Measurements from ENCODE around the gene DYRK4.

DYRK4 gene

GRCh38 chr12:4555804-4556203 is 6.2 kb upstream of the DYRK4 start:
- DNase-seq = no peak
- Histone ChIP-seq H3K9me3 (ENCODE audit: insufficient read depth, low read length, severe bottlenecking) (no peaks in the 10 kb centered on the region), H4K20me1 (ENCODE audit: insufficient read depth, low read length) (peaks cover 5% of the 10 kb centered on the region; the same call in 1 of the 2 replicates), H3K27ac (ENCODE audit: low read length) (no peak overlapping the region), H3K36me3 (ENCODE audit: insufficient read depth, low read length) (peaks cover 93% of the 10 kb centered on the region), H3K4me3 (ENCODE audit: low read depth in 1 of 2, low read length in 2 of 2) (no peak overlapping the region), H3K27me3 (ENCODE audit: insufficient read depth, low read length, poor library complexity) (no peaks in the 10 kb centered on the region), H3K79me2 (ENCODE audit: insufficient read depth, low read length) (peaks cover 4% of the 10 kb centered on the region; the same call in 1 of the 2 replicates), H3K9ac (ENCODE audit: low read depth, low read length) (no peak overlapping the region), H2AFZ (ENCODE audit: low read depth, low read length) (no peak overlapping the region), H3K4me1 (ENCODE audit: insufficient read depth, low read length) (no peaks in the 10 kb centered on the region), H3K4me2 (ENCODE audit: insufficient read depth, low read length) (no peak overlapping the region)
- ATAC-seq (ENCODE audit: insufficient read depth, low read depth) = no peak
- TF ChIP-seq CTCF (IDR thresholded peaks at IDR 0.05; ENCODE audit: borderline replicate concordance, extremely low read depth, low read length, poor library complexity, severe bottlenecking) = no peak

DNA sequence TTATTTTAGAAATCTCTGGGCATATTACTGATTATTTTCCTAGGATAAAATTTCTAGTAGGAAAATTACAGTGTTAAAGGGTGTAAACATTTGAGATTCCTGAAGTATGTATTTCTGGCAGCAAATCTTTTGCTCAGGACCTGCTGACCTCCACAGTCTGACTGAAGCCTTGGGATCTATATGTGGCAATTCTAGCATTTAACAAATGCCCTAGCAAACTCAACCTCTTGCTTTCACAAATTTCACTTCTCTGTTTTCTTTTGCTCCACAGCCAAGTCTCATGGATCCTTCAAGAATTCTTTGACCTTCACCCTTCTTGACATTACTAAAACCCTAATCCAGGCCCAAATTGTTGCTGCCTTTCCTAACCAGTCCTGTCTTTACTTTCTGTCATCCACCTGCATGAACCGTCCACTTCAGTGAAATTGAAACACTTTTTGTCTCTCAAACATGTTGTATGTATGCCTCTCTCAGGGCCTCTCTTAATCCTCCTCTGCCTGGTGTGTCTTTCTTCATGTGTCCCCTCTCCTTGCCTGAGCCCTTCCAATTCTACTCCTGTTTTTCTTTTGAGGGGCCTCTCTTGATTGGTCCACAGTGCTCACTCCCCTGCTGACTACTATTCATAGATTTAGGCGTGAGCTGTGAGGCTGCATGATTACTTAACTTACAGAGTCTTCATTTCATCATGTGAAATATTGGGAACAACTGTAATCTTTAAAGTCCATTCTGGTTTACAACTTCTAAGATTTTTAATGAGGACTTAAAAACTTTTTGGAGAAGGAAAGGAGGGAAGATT is 5.1 kb upstream of the DYRK4 start:
- Histone ChIP-seq H3K36me3 (ENCODE audit: insufficient read depth, low read length) (peaks cover 88% of the 10 kb centered on the region), H2AFZ (ENCODE audit: low read depth, low read length) (no peak overlapping the region), H3K4me2 (ENCODE audit: insufficient read depth, low read length) (no peak overlapping the region), H3K4me1 (ENCODE audit: insufficient read depth, low read length) (no peaks in the 10 kb centered on the region), H3K27me3 (ENCODE audit: insufficient read depth, low read length, poor library complexity) (no peaks in the 10 kb centered on the region), H3K4me3 (ENCODE audit: low read depth in 1 of 2, low read length in 2 of 2) (no peak overlapping the region), H3K9ac (ENCODE audit: low read depth, low read length) (no peak overlapping the region), H3K79me2 (ENCODE audit: insufficient read depth, low read length) (peaks cover 4% of the 10 kb centered on the region; the same call in 1 of the 2 replicates), H4K20me1 (ENCODE audit: insufficient read depth, low read length) (peaks cover 5% of the 10 kb centered on the region; the same call in 1 of the 2 replicates), H3K9me3 (ENCODE audit: insufficient read depth, low read length, severe bottlenecking) (no peaks in the 10 kb centered on the region), H3K27ac (ENCODE audit: low read length) (no peak overlapping the region)
- no peak for DNase-seq
- ATAC-seq (ENCODE audit: insufficient read depth, low read depth) = no peak
- TF ChIP-seq CTCF (IDR thresholded peaks at IDR 0.05; ENCODE audit: borderline replicate concordance, extremely low read depth, low read length, poor library complexity, severe bottlenecking) (no peak), EZH2 (IDR thresholded peaks at IDR 0.05; ENCODE audit: borderline replicate concordance, low read depth, low read length, severe bottlenecking) (no peak)

- no peak overlapping the region for H3K27ac ChIP-seq (ENCODE audit: low read length)
Observed at GRCh38 chr12:4557586-4557985, 4.4 kb upstream of the DYRK4 start.

More at GRCh38 chr12:4557586-4557985, 4.4 kb upstream of the DYRK4 start:
- peaks cover 4% of the 10 kb centered on the region; the same call in 1 of the 2 replicates for H4K20me1 ChIP-seq (ENCODE audit: insufficient read depth, low read length)
- peaks cover 4% of the 10 kb centered on the region; the same call in 1 of the 2 replicates for H3K79me2 ChIP-seq (ENCODE audit: insufficient read depth, low read length)
- H3K9me3 ChIP-seq (ENCODE audit: insufficient read depth, low read length, severe bottlenecking) = no peaks in the 10 kb centered on the region
- no peak for ATAC-seq (ENCODE audit: insufficient read depth, low read depth)
- no peak overlapping the region for H3K4me2 ChIP-seq (ENCODE audit: insufficient read depth, low read length)
- no peak overlapping the region for H3K4me3 ChIP-seq (ENCODE audit: low read depth in 1 of 2, low read length in 2 of 2)
- no peak for DNase-seq
- H3K9ac ChIP-seq (ENCODE audit: low read depth, low read length) = no peak overlapping the region
- peaks cover 81% of the 10 kb centered on the region for H3K36me3 ChIP-seq (ENCODE audit: insufficient read depth, low read length)
- no peaks in the 10 kb centered on the region for H3K4me1 ChIP-seq (ENCODE audit: insufficient read depth, low read length)
- H3K27me3 ChIP-seq (ENCODE audit: insufficient read depth, low read length, poor library complexity) = no peaks in the 10 kb centered on the region
- TF ChIP-seq EZH2 (IDR thresholded peaks at IDR 0.05; ENCODE audit: borderline replicate concordance, low read depth, low read length, severe bottlenecking) (no peak), CTCF (IDR thresholded peaks at IDR 0.05; ENCODE audit: borderline replicate concordance, extremely low read depth, low read length, poor library complexity, severe bottlenecking) (no peak)
- no peak overlapping the region for H2AFZ ChIP-seq (ENCODE audit: low read depth, low read length)

Measured in DND-41 (cell line).